Endometrial microvascular endothelial cells (primary cell): Measurements from ENCODE around the gene ARFGAP1. TPM values are rescaled to one million over a fixed set of nuclear protein-coding genes. Genes with fewer than 3 reads are reported as not detected.

Experiments used
- in situ Hi-C: cut with HindIII; loops from 2 replicates; pipeline ENCODE4 v1.10.0; 2017; ENCODE audit warnings: low sequenced_read_pairs, low pct_unique_long_range_greater_than_20kb; ENCODE audit errors: inconsistent ontology term
- total RNA-seq: library from RNA; depleted of rRNA; stranded (reverse); fragments of >200 nt; gene quantifications from one replicate; pipeline ENCODE4 v1.2.3, GENCODE V29; 2015; ENCODE audit errors: inconsistent ontology term

The ARFGAP1 gene
- total RNA-seq, 1 donor from 2014 or later, result 51.9 TPM

- in situ Hi-C loops, result no loop called here
Observed at GRCh38 chr20:63273059-63273579, 506 bp downstream of the ARFGAP1 start.

GRCh38 chr20:63273635-63274380 lies 1.2 kb downstream of the ARFGAP1 start:
- in situ Hi-C loops, result no loop called here

- in situ Hi-C loops, result loop anchor here (25.0 kb wide), 1 partner anchor 113 kb away; no protein-coding TSS in a partner anchor
Observed at GRCh38 chr20:63274381-63275228, 2.0 kb downstream of the ARFGAP1 start.

GRCh38 chr20:63275825-63276224 lies 3.2 kb downstream of the ARFGAP1 start:
- in situ Hi-C loops, result loop anchor here (25.0 kb wide), 1 partner anchor 111 kb away; no protein-coding TSS in a partner anchor

GRCh38 chr20:63276956-63277355 lies 4.3 kb downstream of the ARFGAP1 start:
- in situ Hi-C loops, result loop anchor here (25.0 kb wide), 1 partner anchor 110 kb away; no protein-coding TSS in a partner anchor

- in situ Hi-C loops, result loop anchor here (25.0 kb wide), 1 partner anchor 110 kb away; no protein-coding TSS in a partner anchor
Observed at GRCh38 chr20:63277466-63278272, 5.1 kb downstream of the ARFGAP1 start.

- in situ Hi-C loops, result loop anchor here (25.0 kb wide), 1 partner anchor 109 kb away; no protein-coding TSS in a partner anchor
Observed at GRCh38 chr20:63278661-63279060, 6.0 kb downstream of the ARFGAP1 start.

- in situ Hi-C loops, result loop anchor here (10.0 to 25.0 kb wide), 2 partner anchors 55 to 107 kb away; no protein-coding TSS in a partner anchor
Observed at GRCh38 chr20:63279931-63280330, 7.3 kb downstream of the ARFGAP1 start.

GRCh38 chr20:63280371-63280770 lies 7.8 kb downstream of the ARFGAP1 start:
- in situ Hi-C loops, result loop anchor here (10.0 to 25.0 kb wide), 2 partner anchors 56 to 107 kb away; no protein-coding TSS in a partner anchor

GRCh38 chr20:63280929-63281545 lies 8.4 kb downstream of the ARFGAP1 start:
- in situ Hi-C loops, result loop anchor here (10.0 to 25.0 kb wide), 2 partner anchors 56 to 106 kb away; no protein-coding TSS in a partner anchor

GRCh38 chr20:63281742-63282665 lies 9.4 kb downstream of the ARFGAP1 start:
- in situ Hi-C loops, result loop anchor here (10.0 to 25.0 kb wide), 2 partner anchors 57 to 105 kb away; no protein-coding TSS in a partner anchor

GRCh38 chr20:63282946-63283345 lies 10.3 kb downstream of the ARFGAP1 start:
- in situ Hi-C loops, result loop anchor here (10.0 to 25.0 kb wide), 2 partner anchors 58 to 104 kb away; no protein-coding TSS in a partner anchor

- in situ Hi-C loops, result loop anchor here (10.0 to 25.0 kb wide), 2 partner anchors 59 to 104 kb away; no protein-coding TSS in a partner anchor
Observed at GRCh38 chr20:63283397-63284082, 10.9 kb downstream of the ARFGAP1 start.

GRCh38 chr20:63284083-63284440 lies 11.4 kb downstream of the ARFGAP1 start:
- in situ Hi-C loops, result loop anchor here (10.0 to 25.0 kb wide), 2 partner anchors 59 to 103 kb away; no protein-coding TSS in a partner anchor

GRCh38 chr20:63284544-63284949 lies 11.9 kb downstream of the ARFGAP1 start:
- in situ Hi-C loops, result loop anchor here (10.0 to 25.0 kb wide), 2 partner anchors 60 to 103 kb away; no protein-coding TSS in a partner anchor

GRCh38 chr20:63284981-63285524 lies 12.4 kb downstream of the ARFGAP1 start:
- in situ Hi-C loops, result loop anchor here (10.0 to 25.0 kb wide), 2 partner anchors 60 to 102 kb away; no protein-coding TSS in a partner anchor
